ENCODE measurements around the gene MARCHF9.

DNA sequence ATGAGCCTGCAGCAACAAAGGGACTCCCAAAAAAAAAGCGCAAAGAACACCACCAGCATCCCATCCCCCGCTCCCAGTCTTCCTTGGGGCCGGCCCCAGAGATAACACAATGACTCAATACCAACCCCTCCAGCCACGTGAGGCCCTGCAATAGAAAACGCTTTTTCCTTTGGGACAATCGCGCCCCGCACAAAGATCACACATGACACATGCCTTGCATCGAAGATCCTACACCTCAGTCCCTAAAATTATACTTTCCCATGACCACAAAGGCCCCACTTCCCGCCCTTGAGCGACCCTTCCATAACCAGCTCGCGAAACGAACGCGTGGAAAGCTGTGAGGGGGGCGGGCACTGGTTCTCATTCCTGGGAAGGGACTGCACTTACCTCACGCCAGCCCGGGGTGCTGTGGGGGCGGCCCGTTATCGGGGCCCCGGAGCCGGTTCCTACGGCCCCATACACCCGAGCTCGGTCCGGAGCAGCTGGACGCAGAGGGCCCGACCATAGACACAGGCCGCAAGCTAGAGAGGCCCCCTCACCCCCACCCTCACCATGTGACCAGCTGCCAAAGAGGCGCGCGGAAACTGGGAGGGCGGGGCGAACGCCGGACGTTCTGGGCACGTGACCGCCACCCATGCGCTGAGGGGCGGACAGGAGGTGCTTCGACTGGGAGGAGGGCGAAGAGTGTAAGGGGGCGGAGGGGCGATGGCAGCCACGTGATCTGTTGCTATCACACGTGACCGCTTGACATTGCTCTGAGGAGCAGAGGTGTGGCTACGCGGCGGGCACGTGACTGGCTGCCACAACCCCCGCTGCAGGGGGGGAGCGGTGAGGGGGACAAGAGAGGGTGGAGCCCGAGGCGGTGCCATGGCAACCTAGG, 2.9 kb upstream of the MARCHF9 start, which contains the start of gene CDK4:
- no peak for TF ChIP-seq EZH2 (IDR thresholded peaks at IDR 0.05; ENCODE audit: low read length, missing control alignments)
- TF ChIP-seq, protein P1, sequence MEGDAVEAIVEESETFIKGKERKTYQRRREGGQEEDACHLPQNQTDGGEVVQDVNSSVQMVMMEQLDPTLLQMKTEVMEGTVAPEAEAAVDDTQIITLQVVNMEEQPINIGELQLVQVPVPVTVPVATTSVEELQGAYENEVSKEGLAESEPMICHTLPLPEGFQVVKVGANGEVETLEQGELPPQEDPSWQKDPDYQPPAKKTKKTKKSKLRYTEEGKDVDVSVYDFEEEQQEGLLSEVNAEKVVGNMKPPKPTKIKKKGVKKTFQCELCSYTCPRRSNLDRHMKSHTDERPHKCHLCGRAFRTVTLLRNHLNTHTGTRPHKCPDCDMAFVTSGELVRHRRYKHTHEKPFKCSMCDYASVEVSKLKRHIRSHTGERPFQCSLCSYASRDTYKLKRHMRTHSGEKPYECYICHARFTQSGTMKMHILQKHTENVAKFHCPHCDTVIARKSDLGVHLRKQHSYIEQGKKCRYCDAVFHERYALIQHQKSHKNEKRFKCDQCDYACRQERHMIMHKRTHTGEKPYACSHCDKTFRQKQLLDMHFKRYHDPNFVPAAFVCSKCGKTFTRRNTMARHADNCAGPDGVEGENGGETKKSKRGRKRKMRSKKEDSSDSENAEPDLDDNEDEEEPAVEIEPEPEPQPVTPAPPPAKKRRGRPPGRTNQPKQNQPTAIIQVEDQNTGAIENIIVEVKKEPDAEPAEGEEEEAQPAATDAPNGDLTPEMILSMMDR (conservative IDR thresholded peaks at IDR 0.05 in 1 of 2, IDR thresholded peaks at IDR 0.05 in 1 of 2; ENCODE audit: low read depth in 1 of 2, low read length in 2 of 2): no peak

Measured in fibroblast of lung (primary cell).